ENCODE measurements around the gene ATP8A2.

The ATP8A2 gene

DNA sequence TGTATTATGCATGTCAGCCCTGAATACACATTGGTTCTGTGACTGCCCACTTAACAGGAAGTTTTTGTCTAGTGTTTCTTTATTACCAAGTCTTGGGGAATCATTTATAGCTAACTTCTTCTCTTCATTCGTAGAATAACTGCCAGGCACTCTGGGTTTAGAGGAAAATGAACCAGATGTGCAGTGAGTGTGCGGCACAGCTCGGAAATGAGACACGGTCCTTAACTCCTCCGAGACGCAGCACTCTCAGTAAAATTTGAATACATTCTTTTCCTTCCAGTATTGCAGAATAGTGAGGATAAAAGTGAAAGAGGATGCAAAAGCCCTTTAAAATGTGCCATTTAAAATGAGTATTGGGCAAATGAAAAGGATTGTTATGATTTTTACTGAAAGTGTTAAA is 29.2 kb downstream of the ATP8A2 start:
- in situ Hi-C loops (cut with MboI; ENCODE audit: low sequenced_read_pairs, unreplicated experiment): no loop called here
- no peak for DNase-seq (ENCODE audit: low spot score)
- TF ChIP-seq, protein P1, sequence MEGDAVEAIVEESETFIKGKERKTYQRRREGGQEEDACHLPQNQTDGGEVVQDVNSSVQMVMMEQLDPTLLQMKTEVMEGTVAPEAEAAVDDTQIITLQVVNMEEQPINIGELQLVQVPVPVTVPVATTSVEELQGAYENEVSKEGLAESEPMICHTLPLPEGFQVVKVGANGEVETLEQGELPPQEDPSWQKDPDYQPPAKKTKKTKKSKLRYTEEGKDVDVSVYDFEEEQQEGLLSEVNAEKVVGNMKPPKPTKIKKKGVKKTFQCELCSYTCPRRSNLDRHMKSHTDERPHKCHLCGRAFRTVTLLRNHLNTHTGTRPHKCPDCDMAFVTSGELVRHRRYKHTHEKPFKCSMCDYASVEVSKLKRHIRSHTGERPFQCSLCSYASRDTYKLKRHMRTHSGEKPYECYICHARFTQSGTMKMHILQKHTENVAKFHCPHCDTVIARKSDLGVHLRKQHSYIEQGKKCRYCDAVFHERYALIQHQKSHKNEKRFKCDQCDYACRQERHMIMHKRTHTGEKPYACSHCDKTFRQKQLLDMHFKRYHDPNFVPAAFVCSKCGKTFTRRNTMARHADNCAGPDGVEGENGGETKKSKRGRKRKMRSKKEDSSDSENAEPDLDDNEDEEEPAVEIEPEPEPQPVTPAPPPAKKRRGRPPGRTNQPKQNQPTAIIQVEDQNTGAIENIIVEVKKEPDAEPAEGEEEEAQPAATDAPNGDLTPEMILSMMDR (IDR thresholded peaks at IDR 0.05; ENCODE audit: borderline replicate concordance, control extremely low read depth, extremely low read depth, insufficient read depth, missing control alignments): no peak

DNA sequence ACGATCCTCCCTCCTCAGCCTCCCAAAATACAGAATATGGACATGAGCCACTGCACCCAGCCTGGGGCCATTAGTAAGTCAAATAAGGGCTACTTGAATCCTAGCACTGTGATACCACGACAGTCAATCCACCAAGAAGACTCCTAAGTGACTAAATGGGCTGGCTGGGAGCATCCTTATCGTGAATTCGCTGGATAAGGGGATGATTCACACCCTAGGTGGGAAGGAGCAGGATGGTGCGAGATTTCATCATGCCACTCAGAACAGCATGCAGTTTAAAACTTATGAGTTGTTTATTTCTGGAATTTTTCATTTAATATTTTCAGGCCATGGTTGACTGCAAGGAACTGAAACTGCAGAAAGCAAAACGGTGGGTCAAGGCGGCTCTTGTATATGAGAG is 30.2 kb downstream of the ATP8A2 start:
- no peak for DNase-seq (ENCODE audit: low spot score)
- TF ChIP-seq, protein P1 (IDR thresholded peaks at IDR 0.05; ENCODE audit: borderline replicate concordance, control extremely low read depth, extremely low read depth, insufficient read depth, missing control alignments): no peak
- in situ Hi-C loops (cut with MboI; ENCODE audit: low sequenced_read_pairs, unreplicated experiment): no loop called here

DNA sequence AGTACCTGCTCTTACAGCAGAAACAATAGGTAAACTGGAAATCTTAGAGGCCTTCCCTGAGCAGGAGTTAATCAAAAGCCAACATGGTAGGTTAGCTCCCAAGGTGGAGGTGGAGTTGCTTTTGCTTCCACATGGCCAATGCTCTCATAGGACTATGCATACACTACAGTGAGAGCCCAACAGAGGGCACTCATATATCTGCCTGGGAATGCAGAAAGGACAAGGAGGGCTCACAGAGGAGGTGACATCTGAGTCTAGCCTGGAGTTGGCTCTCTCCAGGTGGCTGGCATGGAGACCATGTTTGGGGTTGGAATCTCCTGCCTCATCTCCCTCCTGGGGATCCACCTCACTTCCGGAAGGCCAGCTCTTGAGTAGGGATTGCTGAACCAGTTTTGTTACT is 34.6 kb downstream of the ATP8A2 start:
- in situ Hi-C loops (cut with MboI; ENCODE audit: low sequenced_read_pairs, unreplicated experiment): no loop called here
- TF ChIP-seq, protein P1 (IDR thresholded peaks at IDR 0.05; ENCODE audit: borderline replicate concordance, control extremely low read depth, extremely low read depth, insufficient read depth, missing control alignments): no peak
- no peak for DNase-seq (ENCODE audit: low spot score)

DNA sequence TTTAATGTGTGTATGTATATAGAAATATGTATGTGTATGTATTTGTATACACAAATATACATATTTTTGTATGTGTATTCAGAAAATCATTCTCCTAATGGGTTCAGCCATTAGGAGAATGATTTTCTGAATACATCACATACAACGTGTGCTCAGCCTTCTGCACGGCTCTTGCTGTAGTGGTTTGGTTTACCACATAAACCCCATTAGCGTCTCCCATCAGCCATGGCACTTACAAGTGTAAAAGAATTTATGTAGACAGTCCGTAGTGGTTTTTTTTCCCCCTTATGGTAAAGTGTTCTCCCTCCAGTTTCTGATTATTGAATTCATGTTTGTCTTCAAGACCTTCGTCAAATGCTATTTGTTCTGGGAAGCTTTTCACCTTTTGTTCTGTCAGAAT is 38.2 kb downstream of the ATP8A2 start:
- TF ChIP-seq, protein P1 (IDR thresholded peaks at IDR 0.05; ENCODE audit: borderline replicate concordance, control extremely low read depth, extremely low read depth, insufficient read depth, missing control alignments): no peak
- DNase-seq (ENCODE audit: low spot score): no peak
- in situ Hi-C loops (cut with MboI; ENCODE audit: low sequenced_read_pairs, unreplicated experiment): no loop called here

DNA sequence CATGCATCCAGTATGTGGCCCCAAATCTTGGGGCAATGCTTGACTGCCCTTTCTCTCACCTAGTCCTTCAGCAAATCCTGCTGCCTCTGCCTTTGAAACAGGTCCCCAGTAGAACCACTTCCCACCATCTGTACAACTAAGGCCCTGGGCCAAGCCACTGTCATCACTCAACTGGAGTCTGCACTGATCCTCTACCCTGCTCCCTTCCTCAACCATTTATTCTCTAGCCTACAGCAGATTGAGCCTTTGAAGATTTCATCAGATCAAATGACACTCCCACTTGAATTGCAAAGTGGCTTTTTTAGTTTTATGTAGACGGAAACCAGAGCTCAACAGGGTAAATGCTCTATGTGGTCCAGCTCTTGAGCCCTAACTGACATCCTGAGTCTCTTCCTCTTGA is 43.5 kb downstream of the ATP8A2 start:
- DNase-seq (ENCODE audit: low spot score): no peak
- in situ Hi-C loops (cut with MboI; ENCODE audit: low sequenced_read_pairs, unreplicated experiment): no loop called here

DNA sequence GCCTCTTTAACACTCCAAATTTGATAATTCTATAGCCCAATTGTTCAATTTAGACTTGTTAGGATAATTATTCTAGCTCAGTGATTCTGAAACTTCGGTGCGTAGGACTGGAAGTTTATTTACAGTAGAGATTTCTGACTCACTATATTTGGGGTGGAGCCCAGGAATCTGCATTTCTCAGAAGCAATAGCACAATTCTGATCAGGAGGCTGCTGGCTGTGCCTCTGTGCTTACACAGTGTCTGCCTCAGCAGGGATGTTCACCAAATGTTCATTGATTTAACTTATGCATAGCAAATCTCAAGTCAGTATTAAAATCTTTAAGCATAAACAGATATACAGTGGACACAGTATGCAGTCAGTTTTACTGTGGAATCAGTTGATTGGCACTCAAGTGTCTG is 45.8 kb downstream of the ATP8A2 start:
- in situ Hi-C loops (cut with MboI; ENCODE audit: low sequenced_read_pairs, unreplicated experiment): no loop called here
- TF ChIP-seq, protein P1 (IDR thresholded peaks at IDR 0.05; ENCODE audit: borderline replicate concordance, control extremely low read depth, extremely low read depth, insufficient read depth, missing control alignments): no peak

More for the DNA sequence above, 43.5 kb downstream of the ATP8A2 start:
- TF ChIP-seq, protein P1 (IDR thresholded peaks at IDR 0.05; ENCODE audit: borderline replicate concordance, control extremely low read depth, extremely low read depth, insufficient read depth, missing control alignments): no peak

DNA sequence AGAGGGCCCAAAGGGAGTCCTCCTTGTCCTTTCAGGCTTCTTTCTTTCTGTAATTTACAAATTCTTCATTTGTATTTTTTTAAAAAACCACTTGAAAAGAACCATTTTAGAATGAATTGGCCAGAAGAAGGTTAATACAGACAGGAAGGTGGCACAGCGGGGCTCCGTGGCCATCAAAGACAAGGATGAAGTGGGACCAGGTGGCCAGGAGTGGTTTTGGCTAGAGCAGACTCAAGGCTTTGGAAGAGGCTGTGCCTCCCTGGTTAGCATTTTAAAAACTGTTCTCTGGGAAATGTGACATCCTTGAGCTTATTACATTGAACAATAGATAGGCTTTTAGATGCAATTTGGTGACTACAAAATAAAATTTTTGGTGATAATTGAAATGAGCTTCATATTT is 48.4 kb downstream of the ATP8A2 start:
- in situ Hi-C loops (cut with MboI; ENCODE audit: low sequenced_read_pairs, unreplicated experiment): no loop called here
- TF ChIP-seq, protein P1 (IDR thresholded peaks at IDR 0.05; ENCODE audit: borderline replicate concordance, control extremely low read depth, extremely low read depth, insufficient read depth, missing control alignments): no peak
- DNase-seq (ENCODE audit: low spot score): no peak

More for the DNA sequence above, 45.8 kb downstream of the ATP8A2 start:
- DNase-seq (ENCODE audit: low spot score): no peak
